Activated CD4-positive, alpha-beta memory T cell treated with anti-CD3 and anti-CD28 coated beads for 36 hours (primary cell): ENCODE measurements around the gene TBX10. TPM values are rescaled to one million over a fixed set of nuclear protein-coding genes. Genes with fewer than 3 reads are reported as not detected.
"Not testable (repeated sequence)": the region's sequence is repeated elsewhere in the genome, so short reads cannot be mapped to it uniquely, and the experiment has no call there.

ENCODE experiments used
- CTCF ChIA-PET: fragments of 350-600 bp; sonication (Branson Sonifier 250); formaldehyde crosslinking; loops from one replicate; lab custom pipeline; 2021; ENCODE audit warnings: antibody characterized with exemption, inconsistent platforms; lab: Charles Lee
- POLR2A ChIA-PET: fragments of 350-600 bp; sonication (Branson Sonifier 250); formaldehyde crosslinking; loops from one replicate; lab custom pipeline; 2021; ENCODE audit warnings: antibody characterized with exemption; lab: Charles Lee
- DNase-seq: peaks from one replicate; pipeline ENCODE4 v3.0.0-alpha.2; 2020
- H3K27ac Mint-ChIP-seq: one replicate; pipeline ENCODE4 v1.8.0; 2021; ENCODE audit warnings: mixed read lengths
- H3K27me3 Mint-ChIP-seq: one replicate; pipeline ENCODE4 v1.8.0; 2021; ENCODE audit warnings: mixed read lengths
- H3K36me3 Mint-ChIP-seq: one replicate; pipeline ENCODE4 v1.8.0; 2021; ENCODE audit warnings: mixed read lengths
- H3K4me1 Mint-ChIP-seq: one replicate; pipeline ENCODE4 v1.8.0; 2021; ENCODE audit warnings: low read depth, mixed read lengths
- H3K4me3 Mint-ChIP-seq: one replicate; pipeline ENCODE4 v1.8.0; 2021; ENCODE audit warnings: mild to moderate bottlenecking, mixed read lengths
- H3K9me3 Mint-ChIP-seq: one replicate; pipeline ENCODE4 v1.8.0; 2021; ENCODE audit warnings: mixed read lengths
- intact Hi-C: fragments of 100-400 bp; cut with micrococcal nuclease; formaldehyde crosslinking; loops from one replicate; pipeline ENCODE4 v1.15.1; 2023
- total RNA-seq, 2 experiments: library from RNA; stranded (reverse); gene quantifications; one replicate each; pipeline ENCODE4 v1.2.3, GENCODE V29; 2021

Gene TBX10
- total RNA-seq, 2 experiments from 2014 or later: not detected

DNA sequence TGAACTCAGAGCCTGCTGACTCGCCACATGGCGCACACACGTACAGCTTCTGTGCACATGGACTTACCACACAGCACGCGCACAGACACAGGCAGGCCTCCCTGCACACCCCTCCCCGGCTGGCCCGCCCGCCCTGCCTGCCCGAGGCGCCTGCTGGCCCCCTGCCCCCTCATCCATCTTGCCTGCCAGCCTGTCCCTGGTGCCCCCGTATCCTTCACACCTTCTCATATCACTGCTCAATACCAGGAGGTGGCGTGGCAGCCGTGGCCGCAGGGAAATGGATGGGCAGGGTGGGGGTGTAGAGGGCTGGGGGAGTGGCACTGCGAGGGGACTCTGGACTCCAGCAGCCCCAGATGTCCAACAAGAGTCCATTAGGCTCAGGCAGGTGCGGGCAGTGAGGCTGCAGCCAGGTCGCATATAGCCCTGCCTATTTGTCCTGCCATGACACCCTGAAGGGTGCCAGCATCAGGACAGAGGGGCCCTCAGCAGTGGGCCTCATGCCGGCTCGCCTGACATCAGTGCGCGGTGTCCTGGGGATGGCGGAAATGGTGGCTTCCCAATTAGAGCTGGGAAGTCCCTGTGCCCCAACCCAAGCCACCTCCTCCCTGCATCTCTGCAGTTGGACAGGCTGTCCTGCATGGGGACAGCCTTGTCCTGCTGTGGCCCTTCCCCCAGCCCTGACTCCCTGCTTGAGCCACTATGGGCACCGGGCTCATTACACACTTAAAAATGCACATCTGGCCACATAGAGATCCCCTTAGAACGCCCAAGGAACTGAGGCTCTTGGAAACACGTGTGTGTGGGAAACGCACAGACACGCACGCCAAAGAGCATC is 2.0 kb upstream of the TBX10 start:
- Mint-ChIP-seq H3K27ac (no peak overlapping the region), H3K36me3 (no peaks in the 10 kb centered on the region), H3K9me3 (peaks cover 2% of the 10 kb centered on the region), H3K4me3 (no peak overlapping the region), H3K4me1 (peaks cover 9% of the 10 kb centered on the region), H3K27me3 (peaks cover 3% of the 10 kb centered on the region)
- no peak for DNase-seq
- CTCF ChIA-PET: interaction anchor here (1.8 kb wide), 1 partner anchor 12 kb away, joined by 10 read pairs; the partner anchor contains the start of gene NUDT8
- POLR2A ChIA-PET: no interaction called here
- intact Hi-C loops: no loop called here

DNA sequence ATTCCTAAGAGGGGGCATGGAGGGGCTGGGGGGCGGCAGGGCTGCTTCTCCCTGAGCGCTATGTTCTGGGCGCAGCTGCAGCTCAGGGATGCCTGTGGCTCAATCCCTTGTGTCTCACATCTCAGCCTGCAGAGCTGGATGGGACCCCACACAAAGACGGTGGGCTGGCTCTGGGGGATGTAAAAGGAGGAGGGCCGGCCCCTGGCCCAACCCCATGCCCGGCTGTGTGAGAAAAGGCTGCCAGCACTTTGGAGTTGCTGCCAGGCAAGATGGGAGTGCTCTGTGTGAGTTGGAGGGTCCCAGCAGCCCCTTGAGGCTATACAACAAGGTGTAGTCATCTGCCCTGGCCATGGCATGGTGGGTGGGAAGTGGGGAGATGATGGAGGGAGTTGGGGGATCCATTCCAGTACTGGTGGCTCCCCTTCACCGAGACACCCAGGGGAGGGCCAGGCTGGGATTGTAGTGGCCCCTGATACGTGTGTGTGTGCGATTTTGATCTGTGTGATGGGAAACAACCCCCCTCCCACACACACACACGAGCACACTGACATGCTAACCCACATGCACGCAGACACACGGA is 1.3 kb upstream of the TBX10 start:
- POLR2A ChIA-PET: no interaction called here

DNA sequence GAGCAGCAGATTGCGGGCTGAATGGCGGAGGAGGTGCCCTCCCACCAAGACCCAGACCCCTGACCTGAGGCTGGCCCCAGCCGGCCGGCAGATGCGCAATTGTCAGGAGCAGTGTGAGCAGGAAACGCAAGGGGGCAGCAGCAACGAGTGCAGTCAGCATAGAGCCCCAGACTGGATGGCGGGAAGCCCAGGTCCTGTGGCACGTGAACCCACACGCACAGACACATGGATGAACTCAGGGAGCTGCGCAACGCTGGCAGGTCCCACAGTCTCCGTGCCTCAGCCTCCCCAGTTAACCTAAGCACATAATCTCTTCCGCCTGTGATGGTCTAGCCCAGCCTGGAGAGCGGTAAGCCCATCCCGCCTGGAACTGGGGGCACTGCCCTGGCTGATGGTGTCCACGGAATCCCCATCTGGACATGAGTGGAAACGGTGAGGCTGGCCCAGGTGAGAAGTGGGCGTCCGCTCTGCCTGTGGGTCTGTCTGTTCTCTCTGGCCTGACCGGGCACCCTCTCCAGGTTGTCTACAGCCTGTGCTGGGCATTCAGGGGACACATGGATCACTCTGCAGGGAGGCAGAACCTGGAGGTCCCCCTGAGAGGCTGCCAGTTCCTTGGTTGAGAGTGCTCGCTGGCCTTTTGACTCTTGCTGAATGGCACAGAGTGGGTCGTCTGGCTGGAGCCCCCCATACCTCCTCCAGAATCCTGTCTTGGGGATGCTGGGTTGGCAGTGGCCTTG is 626 bp upstream of the TBX10 start:
- H3K9me3 Mint-ChIP-seq: peaks cover 2% of the 10 kb centered on the region
- no peaks in the 10 kb centered on the region for H3K27me3 Mint-ChIP-seq
- intact Hi-C loops: loop anchor here (1.0 kb wide), 1 partner anchor 19 kb away; no protein-coding TSS in a partner anchor
- peak; percentile 73 for DNase-seq
- H3K36me3 Mint-ChIP-seq: no peaks in the 10 kb centered on the region
- H3K27ac Mint-ChIP-seq: no peak overlapping the region
- ChIA-PET POLR2A (no interaction called here), CTCF (interaction anchor here (0.6 to 2.9 kb wide), 6 partner anchors 11 to 21 kb away, joined by 3 to 11 read pairs (median 4); partner anchors contain the start of gene NUDT8)
- H3K4me3 Mint-ChIP-seq: no peak overlapping the region
- H3K4me1 Mint-ChIP-seq: peaks cover 3% of the 10 kb centered on the region

More for the DNA sequence above, 1.3 kb upstream of the TBX10 start:
- H3K27ac Mint-ChIP-seq: no peak overlapping the region
- no peak for DNase-seq
- no peak overlapping the region for H3K4me3 Mint-ChIP-seq
- H3K9me3 Mint-ChIP-seq: peaks cover 2% of the 10 kb centered on the region
- no peaks in the 10 kb centered on the region for H3K36me3 Mint-ChIP-seq
- CTCF ChIA-PET: interaction anchor here (0.6 to 2.9 kb wide), 4 partner anchors 12 to 20 kb away, joined by 3 to 11 read pairs (median 4); partner anchors contain the start of gene NUDT8
- no peaks in the 10 kb centered on the region for H3K27me3 Mint-ChIP-seq
- peaks cover 3% of the 10 kb centered on the region for H3K4me1 Mint-ChIP-seq
- intact Hi-C loops: loop anchor here (1.0 kb wide), 1 partner anchor 18 kb away; no protein-coding TSS in a partner anchor

DNA sequence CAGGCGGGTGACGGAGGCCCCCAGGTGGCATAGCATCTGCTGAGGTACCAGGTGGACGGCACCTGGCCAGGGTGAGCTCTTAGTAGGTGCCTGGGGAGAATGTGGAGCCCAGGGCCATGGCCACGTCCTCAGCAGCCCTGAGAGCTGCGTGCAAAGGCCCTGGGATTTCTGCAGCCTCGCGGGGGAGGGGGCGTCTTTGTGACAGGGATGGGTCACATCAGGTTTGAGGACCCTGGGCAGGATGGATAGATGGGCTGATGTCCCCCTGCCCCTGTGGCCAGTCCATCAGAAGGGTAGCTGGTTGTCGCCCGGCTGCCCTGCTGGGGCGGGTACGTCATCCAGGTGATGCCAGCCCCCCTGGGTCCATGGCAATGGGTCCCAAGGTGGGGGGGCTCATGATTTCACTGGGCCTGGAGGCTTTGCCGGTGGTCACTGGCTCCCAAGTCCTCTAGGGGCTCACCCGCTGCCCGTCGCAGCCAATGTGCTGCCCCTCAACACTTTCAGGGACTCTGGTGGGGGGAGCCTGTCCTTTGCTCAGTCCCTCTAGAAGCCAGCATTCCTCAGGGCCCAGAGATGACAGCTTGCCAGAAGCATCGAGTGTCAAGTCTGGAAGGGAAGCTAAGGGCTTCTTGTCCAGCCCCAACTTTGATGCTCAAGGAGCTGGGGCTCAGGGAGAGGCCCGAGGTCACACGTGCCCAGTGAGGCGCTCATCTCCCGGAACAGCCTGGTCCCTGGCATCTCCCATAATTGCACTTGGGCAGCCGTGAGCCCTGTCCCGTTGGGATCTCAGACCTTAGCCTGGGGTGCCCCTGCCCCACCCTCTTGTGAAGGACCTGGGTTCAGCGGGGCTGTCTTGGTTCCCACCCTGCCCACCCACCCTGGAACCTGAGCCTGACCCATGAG is 777 bp downstream of the TBX10 start:
- no peak overlapping the region for H3K27ac Mint-ChIP-seq
- intact Hi-C loops: no loop called here
- H3K4me3 Mint-ChIP-seq: no peak overlapping the region
- H3K9me3 Mint-ChIP-seq: no peaks in the 10 kb centered on the region
- ChIA-PET CTCF (interaction anchor here (1.0 to 2.9 kb wide), 5 partner anchors 10 to 22 kb away, joined by 3 to 11 read pairs (median 3); partner anchors contain the start of gene NUDT8), POLR2A (no interaction called here)
- H3K27me3 Mint-ChIP-seq: no peaks in the 10 kb centered on the region
- H3K36me3 Mint-ChIP-seq: no peaks in the 10 kb centered on the region
- no peak for DNase-seq
- peaks cover 3% of the 10 kb centered on the region for H3K4me1 Mint-ChIP-seq

DNA sequence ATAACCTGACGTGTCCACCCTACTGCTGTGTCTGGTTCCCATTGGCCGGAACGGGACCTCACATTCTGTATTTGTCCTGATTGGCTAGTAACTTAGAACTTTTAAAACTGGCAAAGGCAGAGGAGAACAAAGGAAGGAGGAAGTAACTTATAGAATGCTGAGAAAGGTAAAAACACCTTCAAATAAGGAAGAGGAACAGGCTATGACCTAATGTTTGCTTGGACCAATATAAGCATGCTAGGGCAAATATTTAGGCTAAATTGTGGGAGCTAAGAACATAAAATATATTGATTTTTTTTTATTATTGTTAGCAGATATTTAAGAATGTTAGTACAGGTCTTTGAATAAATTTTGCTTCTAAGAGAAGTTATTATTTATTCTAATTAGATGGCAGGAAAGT is 2.1 kb downstream of the TBX10 start:
- intact Hi-C loops, POLR2A ChIA-PET, H3K4me1 Mint-ChIP-seq: not testable (repeated sequence)

DNA sequence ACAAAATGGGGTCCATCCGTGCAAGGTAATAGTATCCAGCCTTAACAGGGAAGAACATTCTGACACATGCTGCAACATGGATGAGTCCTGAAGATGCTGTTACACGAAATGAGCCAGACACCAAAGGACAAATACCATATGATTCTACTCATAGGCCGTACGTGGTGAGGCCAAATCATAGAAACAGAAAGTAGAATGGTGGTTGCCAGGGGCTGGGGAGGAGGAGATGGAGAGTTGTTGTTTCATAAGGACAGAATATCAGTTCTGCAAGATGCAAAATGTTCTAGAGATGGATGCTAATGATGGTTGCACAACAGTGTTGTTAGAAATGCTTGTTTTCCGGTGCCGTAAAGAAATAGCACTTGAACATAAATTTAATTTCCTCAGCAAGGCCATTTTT is 2.6 kb downstream of the TBX10 start:
- no peak overlapping the region for H3K27ac Mint-ChIP-seq
- H3K9me3 Mint-ChIP-seq: no peaks in the 10 kb centered on the region
- H3K4me1 Mint-ChIP-seq: peaks cover 3% of the 10 kb centered on the region
- ChIA-PET CTCF (interaction anchor here (1.2 kb wide), 1 partner anchor 9 kb away, joined by 4 read pairs; no protein-coding TSS in a partner anchor), POLR2A (no interaction called here)
- H3K36me3 Mint-ChIP-seq: no peaks in the 10 kb centered on the region
- H3K27me3 Mint-ChIP-seq: no peaks in the 10 kb centered on the region
- no peak for DNase-seq
- intact Hi-C loops: no loop called here
- no peak overlapping the region for H3K4me3 Mint-ChIP-seq

More for the DNA sequence above, 2.1 kb downstream of the TBX10 start:
- H3K27me3 Mint-ChIP-seq, DNase-seq, H3K27ac Mint-ChIP-seq, CTCF ChIA-PET, H3K36me3 Mint-ChIP-seq, H3K9me3 Mint-ChIP-seq, H3K4me3 Mint-ChIP-seq: not testable (repeated sequence)

DNA sequence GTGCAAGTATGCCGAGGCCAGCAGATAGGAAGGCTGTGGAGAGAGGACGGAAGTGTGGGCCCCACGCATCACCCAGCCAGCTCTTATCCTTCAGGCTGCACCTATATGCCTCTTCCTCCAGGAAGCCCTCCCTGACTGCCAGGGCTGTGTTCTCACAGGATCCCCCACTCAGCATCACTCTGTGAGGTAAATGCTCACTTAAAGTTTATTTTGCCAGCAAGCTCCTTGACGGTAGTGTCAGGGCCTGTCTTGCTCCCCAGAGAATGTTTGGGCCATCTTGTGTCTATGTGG is 4.4 kb downstream of the TBX10 start:
- H3K4me3 Mint-ChIP-seq: no peak overlapping the region
- no peak overlapping the region for H3K27ac Mint-ChIP-seq
- no peak for DNase-seq
- intact Hi-C loops: no loop called here
- H3K9me3 Mint-ChIP-seq: no peaks in the 10 kb centered on the region
- H3K36me3 Mint-ChIP-seq: no peaks in the 10 kb centered on the region
- H3K4me1 Mint-ChIP-seq: peaks cover 8% of the 10 kb centered on the region
- H3K27me3 Mint-ChIP-seq: no peaks in the 10 kb centered on the region
- ChIA-PET CTCF (interaction anchor here (2.1 kb wide), 1 partner anchor 24 kb away, joined by 9 read pairs; no protein-coding TSS in a partner anchor), POLR2A (no interaction called here)

DNA sequence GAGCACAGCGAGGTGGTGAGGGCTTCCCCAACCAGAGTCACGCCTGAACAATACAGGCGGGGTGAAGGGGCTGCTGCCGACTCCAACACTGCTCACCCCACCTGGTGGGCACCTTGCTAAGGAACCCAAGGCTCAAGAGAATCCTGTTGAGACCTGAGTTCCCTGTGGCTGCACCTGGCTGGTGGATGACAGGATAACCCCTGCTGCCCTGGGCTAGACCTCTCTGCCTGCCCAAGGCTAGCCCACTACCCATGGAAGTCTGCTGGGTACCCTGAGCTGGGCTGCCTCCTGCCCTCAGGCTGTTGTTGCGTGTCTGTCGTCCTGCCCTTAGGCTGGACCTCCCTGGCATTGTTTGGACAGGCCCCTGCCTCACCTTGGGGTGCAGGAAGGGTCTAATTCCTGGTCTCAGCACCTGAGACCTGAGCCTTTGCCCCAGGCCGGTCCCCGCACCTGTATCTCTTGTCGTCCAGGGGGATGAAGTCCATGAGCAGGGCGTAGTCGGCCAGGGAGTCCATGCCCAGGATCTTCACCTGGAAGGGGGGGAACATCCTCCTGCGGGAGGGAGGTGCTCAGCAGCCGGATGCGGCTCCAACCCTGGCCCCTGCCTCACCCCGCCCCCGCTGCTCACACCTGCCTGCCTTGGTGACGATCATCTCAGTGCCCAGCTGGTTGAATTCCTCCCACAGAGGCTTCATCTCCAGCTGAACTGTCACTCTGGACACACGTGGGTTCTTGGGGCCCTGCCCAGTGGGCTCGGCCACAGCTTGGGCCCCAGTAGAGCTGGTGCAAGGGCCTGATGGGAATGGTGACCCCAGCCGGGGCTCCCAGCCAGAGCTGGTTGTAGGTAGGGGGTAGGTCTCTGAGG is 5.0 kb downstream of the TBX10 start:
- no peak overlapping the region for H3K4me3 Mint-ChIP-seq
- H3K9me3 Mint-ChIP-seq: no peaks in the 10 kb centered on the region
- DNase-seq: no peak
- CTCF ChIA-PET: interaction anchor here (2.1 kb wide), 1 partner anchor 25 kb away, joined by 9 read pairs; no protein-coding TSS in a partner anchor
- H3K27ac Mint-ChIP-seq: no peak overlapping the region
- H3K27me3 Mint-ChIP-seq: no peaks in the 10 kb centered on the region
- H3K4me1 Mint-ChIP-seq: peaks cover 6% of the 10 kb centered on the region
- POLR2A ChIA-PET: interaction anchor here (0.6 kb wide), 1 partner anchor 271 kb away, joined by 4 read pairs; no protein-coding TSS in a partner anchor
- no peaks in the 10 kb centered on the region for H3K36me3 Mint-ChIP-seq
- intact Hi-C loops: no loop called here

DNA sequence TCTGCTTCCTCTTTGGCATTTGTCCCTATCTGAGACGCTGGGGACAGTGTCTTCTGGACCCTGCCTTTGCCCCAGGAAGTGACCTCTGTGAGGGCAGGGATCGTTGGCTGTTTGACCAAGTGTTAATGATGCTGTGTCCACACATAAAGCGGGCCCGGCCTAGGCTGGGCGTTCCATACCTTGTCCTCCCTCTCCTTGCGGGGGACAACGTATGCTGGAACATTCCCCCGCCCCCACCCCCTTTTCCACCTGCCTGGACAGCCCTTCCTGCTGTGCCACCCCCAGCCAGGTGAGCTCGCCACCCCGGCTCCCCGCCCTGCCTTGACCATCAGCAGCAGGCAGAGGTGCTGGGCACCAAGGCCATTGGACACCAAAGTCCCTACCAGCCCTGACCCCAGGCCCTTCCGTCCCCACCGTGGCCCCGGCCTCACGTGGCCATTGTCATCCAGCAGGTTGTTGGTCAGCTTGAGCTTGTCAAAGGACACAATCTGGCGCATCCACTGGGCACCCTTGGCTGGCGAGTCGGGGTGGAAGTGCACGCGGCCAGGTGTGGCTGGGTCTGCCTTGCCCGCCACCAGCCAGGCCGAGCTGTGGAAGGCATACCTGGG is 5.7 kb downstream of the TBX10 start:
- Mint-ChIP-seq H3K36me3 (no peaks in the 10 kb centered on the region), H3K27me3 (no peaks in the 10 kb centered on the region), H3K4me1 (peaks cover 6% of the 10 kb centered on the region), H3K4me3 (no peak overlapping the region), H3K27ac (no peak overlapping the region), H3K9me3 (no peaks in the 10 kb centered on the region)
- intact Hi-C loops: no loop called here
- ChIA-PET CTCF (no interaction called here), POLR2A (interaction anchor here (0.6 kb wide), 1 partner anchor 271 kb away, joined by 4 read pairs; no protein-coding TSS in a partner anchor)
- DNase-seq: no peak

DNA sequence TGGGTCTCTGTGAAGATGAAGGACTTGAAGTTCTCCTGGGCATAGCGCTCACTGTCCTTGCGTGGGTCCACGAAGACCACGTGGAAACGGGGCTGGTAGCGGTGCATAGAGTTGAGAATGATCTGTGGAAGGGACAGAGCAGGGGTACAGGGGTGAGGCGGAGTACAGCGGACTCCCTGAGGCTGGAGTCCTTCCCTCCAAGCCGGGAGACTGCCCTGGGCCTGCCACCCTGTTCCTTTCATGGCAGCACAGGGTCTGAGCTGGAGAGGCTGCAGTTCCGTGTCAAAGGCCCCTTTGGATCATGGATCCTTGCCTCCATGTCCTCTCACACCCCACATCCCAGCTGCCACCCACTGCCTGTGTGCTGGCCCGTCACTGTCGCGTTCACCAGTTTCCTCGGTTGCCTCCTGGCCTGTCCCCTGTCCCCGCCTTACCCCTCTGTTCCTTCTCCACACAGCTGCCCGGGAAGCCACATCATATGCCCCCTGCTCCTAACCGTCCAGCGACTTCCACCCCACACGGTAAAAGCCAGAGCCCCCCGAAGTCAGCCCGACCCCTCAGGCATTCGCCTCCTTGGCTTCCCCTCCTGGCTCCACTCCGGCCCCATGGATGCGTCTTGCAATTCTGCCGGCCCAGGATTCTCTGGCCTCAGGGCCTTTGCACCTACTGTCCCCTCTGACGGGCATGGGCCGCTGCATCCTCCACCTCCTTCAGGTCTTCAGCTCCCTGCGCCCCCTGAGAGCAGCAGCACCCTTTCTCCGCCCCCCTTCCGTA is 6.4 kb downstream of the TBX10 start:
- intact Hi-C loops: no loop called here
- H3K27me3 Mint-ChIP-seq: no peaks in the 10 kb centered on the region

More for the DNA sequence above, 6.4 kb downstream of the TBX10 start:
- no peaks in the 10 kb centered on the region for H3K9me3 Mint-ChIP-seq
- ChIA-PET POLR2A (no interaction called here), CTCF (interaction anchor here (1.1 to 5.3 kb wide), 2 partner anchors 16 to 25 kb away, joined by 6 to 90 read pairs; no protein-coding TSS in a partner anchor)
- H3K36me3 Mint-ChIP-seq: no peaks in the 10 kb centered on the region
- H3K4me1 Mint-ChIP-seq: peaks cover 6% of the 10 kb centered on the region
- no peak overlapping the region for H3K4me3 Mint-ChIP-seq
- no peak overlapping the region for H3K27ac Mint-ChIP-seq
- no peak for DNase-seq
